Heart left ventricle (tissue), 16 donors: ENCODE data around the gene GALNT18. TPM values are rescaled to one million over a fixed set of nuclear protein-coding genes. Genes with fewer than 3 reads are reported as not detected.

ENCODE experiments used
- ATAC-seq, 4 donors: fragments of 200-7000 bp; cut with Tn5 transposase; one replicate each; pipeline ENCODE4 v1.9.1; 2020 to 2022; ENCODE audit warnings: moderate library complexity in 4 of 4, mild to moderate bottlenecking in 3 of 4, moderate number of reproducible peaks in 1 of 4
- DNase-seq, 5 donors: peaks; one replicate each; pipeline ENCODE4 v3.0.0-alpha.2; 2020
- H3K27ac ChIP-seq, 12 donors: fragments of 200-600 bp; sonication (generic) in 4 of 12; one replicate each; pipeline versions ENCODE4 v1.5.0 to v1.8.0; 2016 to 2022; ENCODE audit warnings: mild to moderate bottlenecking in 2 of 12
- H3K27me3 ChIP-seq, 9 donors: fragments of 200-600 bp; sonication (generic) in 2 of 9; one replicate each; pipeline versions ENCODE4 v1.5.1 to v1.8.0; 2016 to 2022; ENCODE audit warnings: mild to moderate bottlenecking in 3 of 9
- H3K36me3 ChIP-seq, 9 donors: fragments of 200-600 bp; sonication (generic) in 2 of 9; one replicate each; pipeline versions ENCODE4 v1.5.0 to v1.8.0; 2018 to 2022; ENCODE audit warnings: mild to moderate bottlenecking in 2 of 9
- H3K4me1 ChIP-seq, 12 donors: fragments of 200-600 bp; sonication (generic) in 4 of 12; one replicate each; pipeline versions ENCODE4 v1.5.0 to v1.8.0; 2016 to 2022; ENCODE audit warnings: mild to moderate bottlenecking in 3 of 12
- H3K4me3 ChIP-seq, 12 donors: fragments of 200-600 bp; sonication (generic) in 4 of 12; one replicate each; pipeline versions ENCODE4 v1.5.0 to v1.8.0; 2017 to 2022; ENCODE audit warnings: mild to moderate bottlenecking in 9 of 12, moderate library complexity in 4 of 12
- H3K9me3 ChIP-seq, 12 donors: fragments of 200-600 bp; sonication (generic) in 4 of 12; one replicate each; pipeline versions ENCODE4 v1.5.0 to v1.8.0; 2016 to 2022; ENCODE audit warnings: mild to moderate bottlenecking in 1 of 12
- CTCF ChIP-seq, 12 donors: fragments of 200-600 bp; sonication (generic) in 4 of 12; IDR thresholded peaks; one replicate each; pipeline versions ENCODE4 v1.5.0 to v1.8.0; 2018 to 2022; ENCODE audit warnings: antibody characterized with exemption in 12 of 12, mild to moderate bottlenecking in 5 of 12
- POLR2A ChIP-seq, 2 donors: fragments of 450-650 bp; IDR thresholded peaks; one replicate each; pipeline ENCODE4 v1.6.1; 2017; ENCODE audit warnings: antibody characterized with exemption in 2 of 2, mild to moderate bottlenecking in 2 of 2, moderate library complexity in 2 of 2
- WGBS, 4 donors: extraction: QIAGEN DNeasy Blood & Tissue Kit in 2 of 4; methylation state at CpG; one replicate each; pipeline versions ENCODE4 v1.1.5 to v1.1.7; 2013 to 2018; 5-methylcytosine and 5-hydroxymethylcytosine counted together
- intact Hi-C, 10 donors: fragments of 100-400 bp; cut with DNase I; formaldehyde crosslinking; loops; one replicate each; pipeline versions ENCODE4 v1.11.1 to v1.14.2; 2022
- polyA plus RNA-seq, 2 donors: library from polyadenylated mRNA; stranded (reverse); fragments of 200-250 nt; gene quantifications; one replicate each; pipeline ENCODE4 v1.2.3, GENCODE V29; 2013
- total RNA-seq, 9 donors: library from RNA; depleted of rRNA in 2 of 9; stranded (reverse); fragments of >200 nt in 2 of 9; fragmentation: NEBNext Ultra II Directional in 3 of 9; extraction: Animal tissue kit (Norgen Biotek cat#: 25700) in 3 of 9; gene quantifications; one replicate each; pipeline versions ENCODE4 v1.1.0 to v1.2.4, GENCODE V29; 2016 to 2023
- donor health status: ischemic (EF 13 %, LVEDD 7.1; RV severe dilation, severe dysfunction).
- donor health status: healthy with polysubstance abuse.
- donor health status: DM: no; HTN: yes; CAD: no.
- donor health status: DM: no; HTN: no; CAD: no.
- donor health status: ischemic (EF 25% LVEDD 6.9; RV normal size, moderate dysfunction).
- donor health status: ischemic (EF 25% LVEDD 5.7; RV mildly dilated, moderate dysfunction).
- donor health status: healthy.
- donor health status: DM: yes; HTN: yes; CAD: no.
- donor health status: ischemic (EF 35%, LVEDD 5.7; RV mildly dilated, moderate dysfunction).
- donor health status: nonischemic (EF 11% LVEDD 7.7; RV severe dilation, severe dysfunction).
- donor health status: DM: yes; HTN: yes; CAD: no.
- donor health status: PGD.
- donor health status: ischemic (EF 29% LVEDD 5.4; RV normal size, mild dysfunction).
- donor health status: nonischemic (EF 23%, LVEDD 6.1; RV moderate dilation, normal function).

Gene GALNT18
- total and polyA plus RNA-seq, 11 donors: 9.0 to 31.8 (median 17.3) TPM

DNA sequence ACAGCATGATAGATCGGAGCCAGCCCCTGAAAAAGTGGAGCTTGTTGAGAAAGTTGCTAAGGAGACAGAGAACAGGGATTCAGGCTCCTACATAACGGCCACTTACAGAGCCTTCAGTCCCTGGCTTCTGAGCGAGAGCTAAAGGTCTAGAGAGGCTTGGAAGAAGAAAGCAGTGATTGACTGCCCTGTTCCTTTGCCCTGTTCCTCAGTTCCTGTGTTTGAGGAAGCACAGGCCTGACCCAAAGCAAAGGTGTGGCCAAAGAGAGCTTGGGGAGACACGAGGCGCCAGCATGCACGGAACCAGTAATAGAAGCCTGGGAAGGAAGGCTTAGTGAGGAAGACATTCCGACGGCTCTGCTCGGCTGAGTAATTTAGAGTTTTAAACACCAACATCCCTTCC is 194.7 kb downstream of the GALNT18 start:
- H3K27me3 ChIP-seq: peaks cover 0 to 5% (median 0%) of the 10 kb centered on the region in 9 donors
- intact Hi-C loops: loop anchor here in 1 of 10 donors (10.0 kb wide), 1 partner anchor 108 kb away; no protein-coding TSS in a partner anchor
- DNase-seq (no peak), ATAC-seq (peak; percentile 42 to 68 (median 56))
- TF ChIP-seq POLR2A (IDR thresholded peaks at IDR 0.05) (no peak), CTCF (IDR thresholded peaks at IDR 0.05) (no peak)
- H3K4me1 ChIP-seq: peaks cover 9 to 38% (median 22%) of the 10 kb centered on the region in 12 donors
- peaks cover 0 to 19% (median 0%) of the 10 kb centered on the region in 9 donors for H3K36me3 ChIP-seq
- no peaks in the 10 kb centered on the region for H3K9me3 ChIP-seq
- H3K4me3 ChIP-seq: no peak overlapping the region
- WGBS, 4 donors: 46 to 53% (median 51%) methylated on average over 9 of the region's 9 CpGs
- H3K27ac ChIP-seq: peak overlapping the region in 8 of 12 donors; percentile 19 to 67 (median 28)

GRCh38 chr11:11426226-11426952 is 195.4 kb downstream of the GALNT18 start:
- WGBS, 4 donors: 74 to 89% (median 87%) methylated on average over 3 to 4 of the region's 4 CpGs
- TF ChIP-seq POLR2A (IDR thresholded peaks at IDR 0.05) (no peak), CTCF (IDR thresholded peaks at IDR 0.05) (no peak)
- Histone ChIP-seq H3K9me3 (no peaks in the 10 kb centered on the region), H3K4me3 (no peak overlapping the region), H3K27ac (peak overlapping the region in 4 of 12 donors; percentile 6 to 67 (median 44)), H3K4me1 (peaks cover 9 to 46% (median 23%) of the 10 kb centered on the region in 12 donors), H3K36me3 (peaks cover 0 to 12% (median 0%) of the 10 kb centered on the region in 9 donors), H3K27me3 (peaks cover 0 to 5% (median 0%) of the 10 kb centered on the region in 9 donors)
- ATAC-seq: peak in 2 of 4 donors; percentile 15 to 45
- no peak for DNase-seq
- intact Hi-C loops: loop anchor here in 1 of 10 donors (10.0 kb wide), 1 partner anchor 108 kb away; no protein-coding TSS in a partner anchor

GRCh38 chr11:11425806-11426205 is 196.0 kb downstream of the GALNT18 start:
- Histone ChIP-seq H3K4me3 (no peak overlapping the region), H3K27ac (no peak overlapping the region), H3K4me1 (peaks cover 11 to 51% (median 27%) of the 10 kb centered on the region in 12 donors), H3K9me3 (no peaks in the 10 kb centered on the region), H3K36me3 (peaks cover 0 to 7% (median 0%) of the 10 kb centered on the region in 9 donors), H3K27me3 (peaks cover 0 to 5% (median 0%) of the 10 kb centered on the region in 9 donors)
- ATAC-seq (no peak), DNase-seq (no peak)
- WGBS, 4 donors: 91 to 95% (median 93%) methylated on average over 5 of the region's 5 CpGs
- intact Hi-C loops: loop anchor here in 1 of 10 donors (10.0 kb wide), 1 partner anchor 109 kb away; no protein-coding TSS in a partner anchor
- TF ChIP-seq POLR2A (IDR thresholded peaks at IDR 0.05) (no peak), CTCF (IDR thresholded peaks at IDR 0.05) (no peak)

DNA sequence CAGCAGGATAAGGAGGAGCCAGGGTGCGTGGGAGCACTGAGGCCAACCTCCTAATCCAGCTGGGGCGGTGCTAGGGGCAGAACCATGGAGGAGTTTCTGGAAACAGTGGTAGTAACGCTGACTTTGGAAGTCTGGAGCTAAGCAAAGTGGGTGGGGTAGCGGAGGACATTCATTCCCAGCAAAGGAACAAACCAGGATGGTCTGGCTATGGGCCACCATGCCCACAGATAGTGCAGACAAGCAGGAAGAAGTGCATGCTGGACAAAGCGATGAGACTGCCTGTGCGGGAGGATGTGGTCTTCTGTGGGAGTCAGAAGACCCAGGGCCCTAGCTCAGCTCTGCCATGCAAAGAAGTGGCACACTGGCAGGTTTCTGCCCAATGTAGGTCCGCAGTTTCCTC is 197.1 kb downstream of the GALNT18 start:
- DNase-seq (no peak), ATAC-seq (no peak)
- H3K27me3 ChIP-seq: peaks cover 0 to 5% (median 0%) of the 10 kb centered on the region in 9 donors
- no peaks in the 10 kb centered on the region for H3K36me3 ChIP-seq
- no peaks in the 10 kb centered on the region for H3K9me3 ChIP-seq
- TF ChIP-seq POLR2A (IDR thresholded peaks at IDR 0.05) (no peak), CTCF (IDR thresholded peaks at IDR 0.05) (no peak)
- intact Hi-C loops: loop anchor here in 2 of 10 donors (5.0 to 10.0 kb wide), 2 partner anchors 110 to 193 kb away; no protein-coding TSS in a partner anchor
- WGBS, 4 donors: 95 to 98% (median 96%) methylated on average over 7 of the region's 7 CpGs
- H3K4me3 ChIP-seq: no peak overlapping the region
- peaks cover 12 to 63% (median 36%) of the 10 kb centered on the region in 12 donors for H3K4me1 ChIP-seq
- H3K27ac ChIP-seq: no peak overlapping the region
